GM18499 (cell line): ENCODE data around the gene ZFHX3.

Experiments
- ATAC-seq: cut with Tn5 transposase; IDR thresholded peaks from one replicate; pipeline ENCODE4 v1.9.1; 2021; ENCODE audit warnings: moderate number of reproducible peaks; ENCODE audit not compliant: insufficient read depth, unreplicated experiment

Gene ZFHX3

GRCh38 chr16:73068541-73069401, 20.8 kb upstream of the ZFHX3 start:
- no peak for ATAC-seq

DNA sequence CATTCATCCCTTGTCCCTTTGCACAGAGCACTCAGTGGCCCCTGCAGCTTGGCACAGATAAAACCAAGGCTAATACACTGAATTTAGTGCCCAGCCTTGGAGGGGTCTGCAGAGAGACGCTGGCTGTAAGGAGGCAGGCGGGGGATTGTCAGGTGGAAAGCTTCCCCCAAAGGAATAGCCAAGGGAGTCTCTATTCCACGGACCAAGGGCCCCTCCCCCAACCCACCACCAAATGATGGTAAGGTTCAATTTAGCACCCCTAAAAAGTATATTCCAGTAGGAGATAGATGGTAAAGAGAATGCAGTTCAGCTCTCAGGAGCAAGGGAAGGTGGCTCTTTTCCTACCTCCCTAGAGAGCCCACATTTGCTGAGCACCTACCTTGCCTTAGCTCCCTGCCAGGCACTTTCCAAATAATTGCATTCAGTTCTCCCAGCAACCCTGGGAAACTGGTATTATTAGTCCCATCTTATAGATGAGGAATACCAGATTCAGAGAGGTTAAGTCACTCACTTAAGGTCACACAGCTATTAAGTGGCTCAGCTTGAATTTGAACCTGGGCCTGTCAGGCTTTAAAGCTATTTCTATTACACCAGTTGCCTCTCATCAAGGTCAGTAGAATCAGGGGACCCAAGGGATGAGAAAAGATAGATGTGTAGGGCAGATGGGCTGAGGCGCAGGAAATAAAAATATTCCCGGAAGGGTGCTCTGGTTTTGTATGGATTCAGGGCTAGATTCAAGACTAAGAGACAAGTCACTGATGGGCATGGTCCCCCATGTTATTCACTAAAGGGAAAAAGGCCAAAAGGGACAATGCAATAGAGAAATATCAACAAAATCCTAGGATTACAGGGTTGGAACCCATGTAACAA, 20.0 kb upstream of the ZFHX3 start:
- ATAC-seq: no peak

- no peak for ATAC-seq
Observed at GRCh38 chr16:73066927-73067670, 19.2 kb upstream of the ZFHX3 start.

DNA sequence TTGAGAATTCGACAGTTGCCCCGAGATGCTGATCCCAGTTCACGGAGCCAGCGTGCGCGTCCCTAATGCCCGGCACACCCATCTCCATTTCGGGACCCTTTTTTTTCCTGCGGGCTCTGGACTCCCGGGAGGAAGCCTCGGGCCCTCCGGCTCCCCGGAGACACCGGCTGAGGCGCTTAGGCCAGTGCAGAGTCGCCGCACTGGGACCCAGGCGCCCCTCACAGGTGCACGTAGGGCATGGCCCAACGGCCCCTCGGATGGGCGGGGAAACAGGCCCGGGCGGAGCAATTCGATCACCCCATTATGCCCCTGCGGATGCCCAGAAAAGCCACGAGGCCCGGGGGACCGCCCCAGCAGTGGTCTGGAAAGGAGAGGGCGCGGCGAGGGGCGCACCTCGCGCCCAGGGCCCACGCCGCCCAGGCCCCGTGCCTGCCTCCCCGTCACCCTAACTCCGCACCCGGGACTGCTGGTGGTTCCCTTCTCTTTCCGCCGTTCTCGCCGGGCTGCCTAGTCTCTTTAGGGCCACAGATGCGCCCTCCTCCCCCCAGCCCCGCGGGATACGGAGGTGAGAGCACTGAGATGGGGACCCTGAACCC, 18.5 kb upstream of the ZFHX3 start:
- no peak for ATAC-seq

DNA sequence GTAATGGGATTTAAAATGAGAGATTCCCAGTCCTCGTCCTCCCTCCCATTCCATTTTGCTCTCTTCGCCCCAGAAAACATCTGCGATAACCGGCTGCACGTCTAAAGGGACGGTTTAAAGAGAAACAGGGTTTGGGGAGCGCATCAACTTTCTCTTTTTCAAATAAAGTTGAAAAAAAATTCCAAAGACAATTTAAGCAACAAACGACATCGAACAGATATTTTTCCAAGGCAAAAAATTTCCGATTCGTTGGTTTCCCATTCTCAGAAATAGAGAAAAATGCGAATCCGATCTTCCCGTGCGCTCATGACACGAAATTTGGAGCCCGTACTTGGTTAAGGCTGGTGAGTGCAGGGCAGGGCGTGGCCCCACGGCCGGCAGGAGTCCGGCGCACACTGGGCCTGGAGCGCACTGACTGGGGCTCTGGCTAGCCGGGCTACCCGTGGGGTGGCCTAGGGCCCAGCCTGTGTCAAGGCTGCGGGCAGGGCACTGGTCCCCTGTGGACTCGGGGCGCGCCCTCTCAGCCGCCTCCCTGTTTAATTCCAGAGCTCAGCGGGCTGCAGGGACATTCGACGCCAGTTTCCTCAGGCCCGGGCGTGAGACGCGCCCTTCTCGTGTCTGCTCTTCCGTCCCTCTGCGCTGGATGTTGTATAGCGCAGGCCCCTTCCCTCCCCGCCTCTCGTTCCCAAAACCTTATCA, 17.9 kb upstream of the ZFHX3 start:
- ATAC-seq: no peak

DNA sequence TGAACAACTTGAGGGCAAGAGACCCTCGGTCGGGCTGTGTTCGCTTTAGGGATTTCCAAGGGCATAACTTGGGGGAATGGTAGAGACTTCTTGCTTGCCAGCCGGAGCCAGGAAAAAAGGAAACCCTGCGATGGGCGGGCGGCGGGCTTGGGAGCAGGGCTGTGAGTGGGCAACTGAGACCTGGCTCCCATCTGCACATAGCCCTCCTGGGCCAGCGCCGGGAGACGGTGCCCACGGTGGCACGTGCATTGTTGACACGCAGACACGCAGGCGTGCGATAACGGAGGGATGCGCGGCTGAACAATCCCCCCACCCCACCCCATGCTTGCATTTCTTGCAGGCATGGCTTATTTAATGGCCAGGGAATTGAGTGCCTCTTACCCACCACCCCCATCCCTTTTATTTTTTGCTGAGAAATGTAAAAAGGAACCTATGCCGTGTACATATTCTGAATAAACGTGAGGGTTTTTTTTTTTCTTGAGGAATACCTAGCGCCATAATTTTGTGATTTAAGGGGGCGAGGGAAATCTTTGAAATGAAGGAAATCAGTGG, 17.1 kb upstream of the ZFHX3 start:
- ATAC-seq: no peak

DNA sequence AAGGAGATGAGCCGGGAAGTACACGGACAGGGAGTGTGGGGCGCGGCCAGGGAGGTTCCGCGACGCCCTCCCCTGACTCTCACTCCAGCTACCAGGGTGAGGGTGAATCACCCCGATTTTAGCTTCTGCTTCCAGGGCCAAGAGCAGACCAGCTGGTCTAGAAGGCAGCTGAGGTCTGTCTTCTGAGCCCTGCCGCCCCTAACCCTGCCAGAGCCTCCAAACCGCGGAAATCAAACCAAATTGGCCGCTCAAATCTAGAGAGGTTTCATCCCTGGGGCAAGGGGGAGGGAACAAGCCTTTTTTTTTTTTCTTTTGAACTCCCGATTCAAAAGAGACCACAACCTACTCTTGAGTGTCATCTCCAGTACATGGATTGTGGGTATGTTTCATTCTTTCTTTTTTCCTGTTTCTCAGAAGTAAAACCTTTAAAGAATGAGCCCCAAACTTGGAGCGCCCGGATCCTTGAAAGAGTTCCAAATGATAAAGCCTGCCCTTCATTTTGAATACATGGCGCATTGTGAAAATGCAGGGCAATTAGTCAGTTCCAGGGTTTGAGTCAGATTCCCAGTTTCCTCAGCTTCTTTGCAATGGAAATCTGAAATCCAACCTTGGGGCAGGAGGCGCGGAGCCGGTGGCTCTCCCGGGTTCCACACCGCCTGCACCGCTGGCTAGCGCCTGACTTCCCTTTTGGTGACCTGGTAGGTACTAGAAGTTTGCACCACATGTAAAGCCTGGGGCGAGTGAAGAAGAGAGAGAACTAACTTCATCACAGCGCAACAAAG, 16.5 kb upstream of the ZFHX3 start:
- ATAC-seq: no peak

- ATAC-seq: no peak
Observed at GRCh38 chr16:73063854-73064211, 15.9 kb upstream of the ZFHX3 start.

- ATAC-seq: no peak
Observed at GRCh38 chr16:73062743-73063733, 15.1 kb upstream of the ZFHX3 start.

GRCh38 chr16:73062001-73062616, 14.2 kb upstream of the ZFHX3 start:
- no peak for ATAC-seq

DNA sequence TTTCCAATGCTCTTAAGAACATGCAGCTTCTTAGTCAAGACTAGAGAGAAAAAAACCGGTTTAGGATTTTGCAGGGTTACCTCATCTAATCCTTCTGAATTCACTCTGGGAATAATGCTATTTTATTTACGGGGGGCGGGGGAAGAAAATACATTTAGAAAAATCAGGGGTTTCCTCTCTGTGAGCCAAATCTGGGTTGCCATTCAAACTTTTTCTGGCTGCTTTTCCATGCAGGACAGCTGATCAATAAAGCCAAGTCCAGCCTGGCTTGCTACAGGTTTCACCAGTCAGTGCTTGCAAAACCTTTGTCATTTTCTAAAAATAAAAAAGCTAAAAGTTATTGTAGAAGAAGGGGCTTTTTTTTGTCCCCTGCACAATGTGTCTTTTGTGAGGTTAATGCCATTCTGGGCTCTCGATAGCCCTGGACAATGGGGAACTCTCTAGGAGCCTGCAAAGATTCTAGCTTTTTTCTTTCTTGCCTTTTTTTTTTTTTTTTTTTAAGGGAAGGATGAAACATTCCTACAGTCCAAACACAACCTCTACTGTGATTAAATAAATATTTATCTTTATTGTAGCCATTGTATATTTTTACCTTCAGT, 13.1 kb upstream of the ZFHX3 start:
- ATAC-seq: no peak

DNA sequence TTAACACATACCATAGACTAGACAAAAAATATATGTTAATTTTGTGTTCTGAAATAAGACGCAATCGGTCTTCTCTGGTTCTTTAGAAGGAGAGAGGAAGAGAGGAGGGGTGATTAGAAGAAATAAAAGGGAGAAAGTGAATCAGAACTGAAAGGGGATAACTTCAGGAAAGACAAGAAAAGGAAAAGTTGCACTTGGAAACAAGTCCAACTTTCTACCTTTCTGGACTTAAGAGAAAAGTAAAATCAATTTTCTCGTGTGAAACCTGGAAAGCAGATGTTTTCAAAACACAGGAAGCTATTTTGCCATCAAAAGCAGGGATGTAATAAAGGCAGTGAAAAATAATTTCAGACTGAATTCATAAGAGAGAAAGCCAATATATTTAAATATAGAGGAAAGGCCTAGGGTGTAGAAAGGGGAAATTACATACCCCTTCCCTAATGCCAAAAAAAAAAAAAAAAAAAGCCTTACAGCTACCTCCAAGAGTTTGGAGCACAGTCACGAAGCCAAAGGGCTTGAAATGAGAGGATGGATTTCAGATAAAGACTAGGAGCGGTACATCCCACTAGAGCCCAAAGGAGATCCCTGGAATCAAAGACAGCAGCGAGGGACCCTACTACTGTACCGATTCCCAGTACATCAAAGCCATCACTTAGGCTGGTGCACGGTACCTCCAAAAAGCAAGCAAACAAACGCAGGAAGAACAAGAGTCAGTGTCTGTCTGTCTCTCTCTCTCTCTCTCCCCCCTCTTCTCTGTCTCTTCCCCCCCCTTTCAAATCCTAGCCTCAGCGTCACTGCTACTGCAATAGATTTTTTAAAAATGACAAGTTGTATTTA, 12.1 kb upstream of the ZFHX3 start:
- no peak for ATAC-seq

DNA sequence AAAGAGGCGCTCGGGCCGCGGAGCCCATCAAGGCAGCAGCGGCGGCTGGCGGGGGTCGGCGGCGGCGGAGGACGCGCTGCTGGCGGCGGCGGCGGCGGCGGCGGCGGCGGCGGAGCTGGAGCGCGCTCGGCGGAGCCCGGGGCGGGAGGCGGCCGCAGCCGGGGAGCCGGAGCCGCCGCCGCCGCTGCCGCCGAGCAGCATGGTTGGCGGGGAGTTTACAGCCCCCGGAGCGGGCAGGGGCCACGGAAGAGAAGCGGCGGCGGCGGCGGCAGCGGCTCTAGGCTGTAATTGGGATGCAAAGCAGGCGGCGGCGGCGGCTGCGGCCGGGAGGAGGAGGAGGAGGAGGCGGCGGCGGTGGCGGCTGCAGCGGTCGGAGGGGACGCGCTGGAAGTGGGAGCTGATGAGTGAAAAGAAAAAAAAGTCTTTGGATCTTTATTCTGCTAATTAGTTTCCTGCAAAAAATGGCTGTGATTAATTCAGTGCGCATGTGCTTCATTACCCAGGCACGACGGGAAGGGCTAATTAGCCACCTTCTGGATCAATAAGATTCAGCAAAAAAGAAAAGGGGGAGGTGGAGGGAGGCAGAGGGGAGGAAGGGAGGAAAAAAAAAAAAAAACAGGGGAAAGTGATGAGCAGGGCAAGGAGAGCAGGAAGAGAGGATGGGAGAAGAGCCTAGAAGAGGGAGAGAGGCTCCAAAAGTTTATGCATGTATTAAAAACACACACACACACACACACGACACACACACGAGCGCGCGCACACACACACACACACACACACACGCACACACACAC, 10.9 kb upstream of the ZFHX3 start:
- ATAC-seq: no peak

DNA sequence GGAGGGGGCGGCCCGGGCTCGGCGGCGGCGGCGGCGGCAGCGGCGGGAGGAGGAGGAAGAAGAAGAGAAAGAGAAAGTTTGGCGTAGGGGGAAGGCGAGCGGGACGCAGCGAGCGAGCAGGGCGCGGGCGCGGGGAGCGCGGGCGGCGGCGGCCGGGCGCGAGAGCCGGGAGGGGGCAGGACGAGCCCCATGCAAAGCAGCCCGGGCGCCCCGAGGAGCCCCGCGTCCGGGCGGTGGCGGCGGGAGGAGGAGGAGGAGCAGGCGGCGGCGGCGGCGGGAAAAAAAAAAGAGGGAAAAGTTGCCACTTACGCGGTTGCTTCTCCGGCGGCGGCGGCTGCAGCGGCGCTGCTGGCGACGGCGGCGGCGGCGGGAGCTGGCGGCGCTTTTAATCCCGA, 10.3 kb upstream of the ZFHX3 start:
- ATAC-seq: no peak
